DND-41 (cell line): Measurements from ENCODE around the gene GPX1.

Experiments
- CTCF ChIP-seq: IDR thresholded peaks from 2 replicates; pipeline ENCODE4 v1.5.1; 2012; ENCODE audit warnings: borderline replicate concordance, low read length, moderate library complexity, mild to moderate bottlenecking; ENCODE audit not compliant: poor library complexity, severe bottlenecking; ENCODE audit errors: extremely low read depth
- EZH2 ChIP-seq: IDR thresholded peaks from 3 replicates; pipeline ENCODE4 v1.6.1; 2012; ENCODE audit warnings: borderline replicate concordance, low read depth, mild to moderate bottlenecking, moderate library complexity, low read length, inconsistent platforms; ENCODE audit not compliant: severe bottlenecking

GRCh38 chr3:49403891-49404290, 45.7 kb upstream of the GPX1 start:
- TF ChIP-seq CTCF: no peak
- no peak for TF ChIP-seq EZH2
